ENCODE measurements around the gene DCLK1.
"Not testable (repeated sequence)": the region's sequence is repeated elsewhere in the genome, so short reads cannot be mapped to it uniquely, and the experiment has no call there.

DCLK1 gene

DNA sequence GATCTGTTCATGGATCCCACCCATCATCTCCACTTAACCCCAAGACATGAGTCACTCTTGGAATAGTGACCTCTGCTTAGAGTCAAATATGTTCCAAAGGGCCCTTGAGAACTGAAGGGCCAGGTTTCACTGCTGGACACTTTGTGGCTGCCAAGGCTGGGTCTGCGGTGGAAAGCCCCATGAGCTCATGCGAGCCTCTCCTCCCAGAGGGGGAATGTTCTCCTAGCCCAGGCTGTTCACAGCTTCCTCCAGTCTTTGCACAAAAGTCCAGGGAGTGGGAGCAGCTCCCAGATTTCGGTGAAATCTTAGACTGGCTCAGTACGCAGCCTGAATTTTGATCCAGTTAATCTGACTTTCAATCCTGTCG is 732 bp upstream of the DCLK1 start:
- peak in 6 of 58 donors; percentile 3 to 45 (median 20) for DNase-seq

DNA sequence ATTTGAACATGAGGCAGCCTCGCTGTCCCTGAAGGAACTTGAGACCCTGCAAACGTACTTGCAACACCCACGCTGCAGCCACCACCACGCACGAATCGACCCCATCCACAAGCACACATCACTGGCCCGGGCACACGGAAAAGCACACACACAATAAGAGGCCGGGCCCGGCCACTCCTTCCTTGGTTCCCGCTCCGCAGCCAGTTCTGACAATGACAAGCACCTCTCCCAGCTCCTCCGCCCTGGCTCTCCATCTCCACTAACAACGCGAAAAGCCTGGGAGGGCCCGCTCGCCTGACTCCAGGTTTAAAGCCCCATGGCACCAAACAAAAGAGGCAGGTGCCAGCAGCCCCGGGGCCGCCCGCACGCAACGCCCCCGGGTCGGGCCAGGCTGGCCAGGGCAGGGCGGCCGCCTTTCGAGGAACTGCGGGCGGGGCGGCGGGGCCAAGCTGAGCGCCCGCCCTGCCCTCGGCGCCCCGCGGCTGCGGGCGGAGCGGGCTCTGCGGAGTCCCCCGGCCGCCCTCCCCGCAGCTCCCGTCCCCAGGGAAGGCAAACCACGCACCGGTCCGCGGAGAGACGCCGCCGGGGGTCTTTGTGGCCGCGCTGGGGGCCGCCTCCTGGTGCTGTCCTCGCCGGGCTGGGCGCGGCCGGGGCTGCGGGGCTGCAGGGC is 495 bp downstream of the DCLK1 start:
- peak in 8 of 58 donors; percentile 13 to 39 (median 22) for DNase-seq

DNA sequence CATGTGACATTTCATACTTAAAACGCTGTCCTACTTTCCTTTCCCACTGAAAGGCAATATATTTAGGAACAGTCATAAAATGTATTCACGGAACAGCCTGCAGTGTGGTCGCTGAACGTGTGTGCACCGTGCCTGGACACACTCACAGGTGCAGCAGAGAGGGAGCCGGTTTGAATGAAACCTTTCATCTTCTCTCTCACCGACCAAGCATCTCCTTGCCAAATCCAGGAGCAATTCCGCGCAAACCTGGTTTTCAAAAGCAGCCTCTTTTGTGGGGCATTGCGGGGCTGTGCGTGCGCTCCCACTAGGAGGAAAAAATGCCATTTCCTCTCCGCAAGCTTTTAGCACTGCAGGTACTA is 1.0 kb downstream of the DCLK1 start:
- DNase-seq = peak in 1 of 58 donors; percentile 24

GRCh38 chr13:36129539-36129938 is 1.6 kb downstream of the DCLK1 start:
- DNase-seq = no peak

- no peak for DNase-seq
Observed at GRCh38 chr13:36126491-36126890, 4.7 kb downstream of the DCLK1 start.

GRCh38 chr13:36125841-36126240 is 5.3 kb downstream of the DCLK1 start:
- no peak for DNase-seq

DNA sequence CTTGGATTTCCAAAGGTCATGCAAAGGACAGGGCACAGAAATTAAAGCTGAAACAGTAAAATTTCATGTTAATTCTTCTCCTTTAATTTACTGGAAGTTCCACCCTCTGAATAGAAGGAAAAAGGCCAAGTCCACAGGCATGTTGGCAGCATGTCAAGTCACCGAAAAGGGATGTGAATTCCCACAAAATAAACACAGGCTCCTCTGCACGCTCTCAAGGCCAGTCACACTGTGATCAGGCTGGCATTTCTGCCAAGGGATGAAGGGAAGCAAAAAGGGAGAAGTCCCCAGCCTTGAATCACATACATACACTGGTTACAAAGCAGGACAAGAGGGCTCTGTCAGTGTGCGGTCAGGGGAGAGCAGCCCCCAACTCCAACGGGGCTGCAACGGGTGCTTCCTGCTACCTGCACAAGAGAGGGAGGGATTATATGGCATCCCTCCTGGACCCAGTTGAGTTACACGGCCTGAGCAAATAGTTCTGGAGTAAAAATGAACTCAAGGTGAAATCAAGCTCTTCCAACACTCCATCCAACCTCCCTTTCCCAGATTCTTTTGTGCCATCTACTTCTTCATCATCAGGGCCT is 6.9 kb downstream of the DCLK1 start:
- peak in 3 of 58 donors; percentile 14 to 41 (median 18) for DNase-seq

- DNase-seq = no peak
Observed at GRCh38 chr13:36115306-36115705, 15.9 kb downstream of the DCLK1 start.

GRCh38 chr13:36114233-36114632 is 16.9 kb downstream of the DCLK1 start:
- DNase-seq = no peak

DNA sequence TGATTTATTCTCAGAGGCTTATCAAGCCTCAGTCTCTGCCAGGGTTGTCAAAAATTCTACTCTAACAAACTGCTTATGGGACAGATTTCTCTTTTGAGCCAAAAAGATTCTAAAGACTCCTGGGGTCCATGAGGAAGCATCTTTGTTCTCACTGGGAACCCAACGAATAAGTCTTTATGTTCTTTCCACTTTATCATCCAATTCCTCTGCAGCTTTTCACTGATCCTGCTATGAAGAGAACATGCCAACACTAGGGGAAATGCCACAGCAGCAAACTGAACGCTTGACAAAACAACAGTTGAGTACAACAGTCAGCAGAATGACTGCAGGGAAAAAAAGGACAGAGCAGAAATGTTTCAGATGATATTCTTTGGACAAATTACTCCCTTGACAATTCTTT is 22.2 kb downstream of the DCLK1 start:
- no peak for DNase-seq

DNA sequence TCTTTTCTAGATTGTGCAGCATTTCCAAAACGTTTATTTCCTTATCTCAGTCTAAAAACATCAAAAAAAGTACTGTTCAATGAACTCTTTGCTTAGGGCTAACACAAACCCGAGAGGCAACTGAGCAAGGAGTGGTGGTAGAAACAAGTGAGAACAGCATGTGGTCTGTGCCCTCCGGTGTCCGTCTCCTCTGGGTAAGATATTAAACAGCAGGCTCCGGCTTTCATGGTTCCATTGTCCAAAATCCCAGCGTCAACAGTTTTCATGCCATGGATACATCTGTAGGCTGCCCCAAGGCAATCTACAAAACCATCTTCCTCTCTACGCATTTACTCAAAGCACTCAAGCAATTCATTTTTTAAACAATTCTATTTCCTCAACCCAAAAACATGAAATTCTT is 22.8 kb downstream of the DCLK1 start:
- no peak for DNase-seq

GRCh38 chr13:36107521-36107920 is 23.7 kb downstream of the DCLK1 start:
- no peak for DNase-seq

- no peak for DNase-seq
Observed at GRCh38 chr13:36105726-36106125, 25.5 kb downstream of the DCLK1 start.

GRCh38 chr13:36102721-36103120 is 28.5 kb downstream of the DCLK1 start:
- DNase-seq = no peak

DNA sequence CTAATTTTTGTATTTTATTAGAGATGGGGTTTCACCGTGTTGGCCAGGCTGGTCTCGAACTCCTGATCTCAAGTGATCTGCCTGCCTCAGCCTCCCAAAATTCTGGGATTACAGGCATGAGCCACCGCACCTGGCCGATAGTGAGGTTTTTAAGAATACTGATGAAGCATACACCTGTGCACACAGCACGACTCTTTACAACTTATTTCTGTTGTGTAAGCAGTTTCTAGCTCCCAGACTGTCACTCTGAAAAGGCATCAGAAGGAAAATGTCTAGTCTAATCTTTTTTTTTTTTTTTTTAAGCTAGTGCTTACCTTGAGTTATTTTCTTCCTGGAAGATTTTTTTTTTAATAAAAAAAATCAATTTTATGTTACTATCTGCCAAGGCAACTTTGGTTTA is 29.3 kb downstream of the DCLK1 start:
- DNase-seq = not testable (repeated sequence)

GRCh38 chr13:36101157-36101556 is 30.0 kb downstream of the DCLK1 start:
- no peak for DNase-seq

DNA sequence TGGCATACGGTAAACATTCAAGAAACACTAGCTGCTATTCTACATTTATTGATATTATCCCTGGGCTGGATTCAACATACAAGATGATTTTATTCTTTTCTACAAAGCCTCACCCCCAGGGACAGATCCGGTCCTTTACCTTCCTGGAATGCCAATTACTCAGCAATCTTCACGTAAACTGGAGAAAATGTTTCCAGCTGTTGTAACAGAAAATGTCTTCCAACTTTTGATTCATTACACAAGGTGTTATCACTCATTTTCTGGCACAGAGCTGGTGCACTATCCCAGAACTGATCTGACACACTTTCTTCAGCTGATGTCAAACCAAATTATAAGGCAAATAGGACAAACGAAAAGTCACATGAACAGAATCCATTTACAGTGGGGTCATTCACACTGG is 33.1 kb downstream of the DCLK1 start:
- DNase-seq = no peak

DNA sequence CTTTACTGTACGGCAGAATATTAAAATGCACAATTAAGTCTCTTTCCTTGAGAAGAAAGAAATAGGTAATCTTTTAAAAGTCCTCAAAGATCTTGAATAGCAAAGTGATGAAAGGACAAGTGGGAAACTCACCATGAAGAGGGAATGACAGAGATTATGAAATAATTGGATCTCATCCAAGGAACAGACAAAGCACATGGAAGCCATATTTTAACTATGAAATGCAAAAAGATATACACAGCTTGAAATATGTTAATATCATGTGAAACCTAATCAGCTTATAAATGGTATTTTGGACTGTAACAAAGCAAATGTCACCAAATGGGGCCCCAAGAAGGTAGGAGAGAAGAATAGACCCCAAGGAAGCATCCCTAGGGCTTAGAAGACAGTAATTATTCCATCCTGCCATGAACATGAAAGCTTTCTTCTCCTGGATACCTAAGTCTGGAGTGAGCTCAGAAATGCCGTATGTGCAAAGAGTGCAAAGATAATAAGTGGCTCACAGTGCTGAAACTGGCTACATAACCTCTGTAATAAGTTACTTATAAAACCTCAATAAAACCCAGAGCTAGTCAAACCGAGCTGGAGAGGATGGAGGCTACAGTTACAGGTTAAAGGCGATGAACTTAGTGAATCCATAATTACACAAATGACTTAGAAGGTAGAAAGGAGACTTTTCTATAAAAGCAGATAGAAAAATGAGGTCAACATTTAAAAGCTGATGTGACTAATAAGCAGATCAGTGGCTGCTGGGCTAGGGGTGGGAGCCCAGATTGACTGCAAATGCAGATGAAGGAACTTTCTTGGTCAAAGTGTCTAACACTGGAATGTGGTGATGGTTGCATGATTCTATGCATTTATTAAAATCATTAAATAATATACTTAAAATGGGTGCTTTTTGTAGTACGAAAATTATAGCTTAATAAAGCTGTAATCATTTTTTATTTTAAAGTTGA is 34.4 kb downstream of the DCLK1 start:
- no peak for DNase-seq

DNA sequence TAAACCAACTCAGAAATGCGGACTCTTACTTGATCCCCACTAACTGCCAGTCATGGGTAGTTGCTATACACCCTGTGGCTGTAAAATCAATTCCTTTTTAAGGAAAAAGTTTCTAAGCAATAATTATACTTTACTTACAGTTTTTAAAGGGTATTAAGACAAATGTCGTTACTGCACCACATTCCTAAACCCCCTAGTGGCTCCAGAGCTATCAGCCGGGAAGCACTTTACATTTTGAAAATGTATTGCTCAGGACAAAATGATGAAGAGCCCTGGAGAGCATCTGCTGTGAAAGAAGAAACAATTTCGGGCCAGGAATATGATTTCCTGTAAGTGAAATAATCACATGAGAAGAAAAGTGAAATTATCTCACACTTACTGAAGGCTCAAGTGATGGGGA is 36.7 kb downstream of the DCLK1 start:
- DNase-seq = no peak

DNA sequence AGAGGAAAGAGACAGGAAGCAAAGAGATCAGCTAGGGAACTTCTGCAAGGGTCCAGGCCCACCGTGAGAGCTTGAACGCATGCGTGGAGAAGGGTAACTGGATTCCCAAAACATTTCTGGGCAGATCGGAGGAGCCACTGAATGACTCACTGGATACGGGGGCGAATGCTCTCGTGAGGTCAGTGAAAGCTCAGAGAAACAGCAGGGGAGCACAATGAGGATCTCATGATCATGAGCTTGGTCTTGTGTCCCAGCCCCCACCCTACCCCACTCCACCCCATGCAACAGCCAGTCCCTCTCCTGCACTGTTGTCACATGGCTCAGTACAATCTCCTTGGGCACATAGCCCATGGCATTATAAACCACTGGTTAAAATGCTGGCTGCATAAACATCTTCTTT is 40.6 kb downstream of the DCLK1 start:
- DNase-seq = no peak

GRCh38 chr13:36089130-36089647 is 42.0 kb downstream of the DCLK1 start:
- DNase-seq = no peak

DNA sequence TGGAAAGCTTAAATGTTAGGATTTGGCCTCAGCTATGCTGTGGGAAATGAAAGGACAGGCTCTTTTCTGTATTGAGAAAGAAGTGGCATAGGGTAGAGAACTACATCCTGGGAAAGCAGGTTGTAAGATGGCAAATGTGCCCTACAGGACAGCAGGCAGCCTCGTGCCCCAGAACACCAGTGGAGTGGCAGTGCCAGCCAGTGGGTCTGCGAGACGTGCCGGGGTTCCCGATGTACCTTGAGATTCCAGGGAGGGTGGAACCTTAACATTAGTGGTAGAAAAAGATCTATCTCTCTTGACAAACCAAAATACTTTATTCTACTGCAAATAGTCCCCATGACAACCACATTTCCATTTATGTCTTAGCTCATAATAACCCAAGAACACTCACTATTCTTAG is 42.7 kb downstream of the DCLK1 start:
- peak in 2 of 58 donors; percentile 1 to 32 for DNase-seq
